GM12878 (cell line): Measurements from ENCODE around the gene SLC25A29. TPM values are rescaled to one million over a fixed set of nuclear protein-coding genes. Genes with fewer than 3 reads are reported as not detected.

ENCODE experiments used
- ATAC-seq: fragments of 200-7000 bp; cut with Tn5 transposase; 3 replicates; pipeline ENCODE4 v1.9.1; 2020; ENCODE audit warnings: mild to moderate bottlenecking, moderate library complexity
- BruUV-seq: library from RNA; stranded (reverse); fragments of 400-500 nt; replicated peaks from 2 replicates; lab custom pipeline; 2021; lab: Mats Ljungman, UMichigan
- CTCF ChIA-PET: fragments of 300-600 bp; sonication (Branson Sonifier 250); formaldehyde crosslinking; extraction: SDS; loops from one replicate; lab custom pipeline; 2021; ENCODE audit warnings: inconsistent platforms; lab: Yijun Ruan, JAX
- POLR2A ChIA-PET: fragments of 350-600 bp; formaldehyde crosslinking; extraction: SDS; loops from one replicate; lab custom pipeline; 2021; ENCODE audit warnings: inconsistent platforms; lab: Charles Lee
- RAD21 ChIA-PET: fragments of 300-600 bp; sonication (Branson Sonifier 250); formaldehyde crosslinking; loops from one replicate; lab custom pipeline; 2023; ENCODE audit warnings: antibody characterized with exemption; ENCODE audit not compliant: unreplicated experiment; lab: Charles Lee
- SMC1A ChIA-PET: fragments of 300-600 bp; sonication (Branson Sonifier 250); formaldehyde crosslinking; loops from one replicate; lab custom pipeline; 2023; ENCODE audit not compliant: unreplicated experiment, uncharacterized antibody; lab: Charles Lee
- DNase-seq: peaks from one replicate; pipeline ENCODE4 v3.0.0-alpha.2; 2011; ENCODE audit warnings: low read depth, low spot score
- FAIRE-seq: peaks from 3 replicates; lab custom pipeline; 2011; peaks lifted over from hg19 to GRCh38; lab: Jason Lieb, UNC
- H2AFZ ChIP-seq: 2 replicates; pipeline ENCODE4 v1.6.0; 2011; ENCODE audit warnings: low read depth, low read length, control low read depth; ENCODE audit not compliant: control insufficient read depth
- H3K27ac ChIP-seq: 2 replicates; pipeline ENCODE4 v1.5.1; 2011; ENCODE audit warnings: control low read depth; ENCODE audit not compliant: control insufficient read depth, insufficient read depth
- H3K27me3 ChIP-seq, 2 experiments: replicated peaks in 1 of 2; 2 replicates each; pipeline versions ENCODE4 v1.6.0 to v1.6.1; 2011; ENCODE audit warnings: low read length in 1 of 2; ENCODE audit not compliant: control insufficient read depth in 2 of 2, insufficient read depth in 2 of 2
- H3K36me3 ChIP-seq, 2 experiments: 2 replicates each; pipeline ENCODE4 v1.5.1; 2011; ENCODE audit warnings: low read length in 1 of 2; ENCODE audit not compliant: control insufficient read depth in 2 of 2, insufficient read depth in 2 of 2
- H3K4me1 ChIP-seq: 2 replicates; pipeline ENCODE4 v1.6.1; 2011; ENCODE audit warnings: mild to moderate bottlenecking, low read length, moderate library complexity, mixed read lengths; ENCODE audit not compliant: control insufficient read depth, insufficient read depth
- H3K4me2 ChIP-seq: 2 replicates; pipeline ENCODE4 v1.6.0; 2011; ENCODE audit warnings: control low read depth; ENCODE audit not compliant: control insufficient read depth, insufficient read depth
- H3K4me3 ChIP-seq: fragments of 200-600 bp; sonication (generic); 2 replicates; pipeline ENCODE4 v1.5.1; 2016
- H3K79me2 ChIP-seq: 2 replicates; pipeline ENCODE4 v1.6.0; 2011; ENCODE audit warnings: low read length; ENCODE audit not compliant: control insufficient read depth, insufficient read depth
- H3K9ac ChIP-seq: 2 replicates; pipeline ENCODE4 v1.8.0; 2011; ENCODE audit warnings: low read length, control low read depth, mixed read lengths; ENCODE audit not compliant: control insufficient read depth, insufficient read depth
- H3K9me3 ChIP-seq: replicated peaks from 3 replicates; pipeline ENCODE4 v1.5.1; 2011; ENCODE audit warnings: mild to moderate bottlenecking, low read length; ENCODE audit not compliant: control insufficient read depth, insufficient read depth
- H4K20me1 ChIP-seq: 2 replicates; pipeline ENCODE4 v1.6.0; 2011; ENCODE audit not compliant: control insufficient read depth, insufficient read depth
- CEBPB ChIP-seq, 2 experiments: fragments of 150-350 bp in 1 of 2; IDR thresholded peaks; 2 replicates each; pipeline ENCODE4 v1.6.1; 2012 to 2014; ENCODE audit warnings: low read depth in 2 of 2, low read length in 2 of 2, borderline replicate concordance in 1 of 2, inconsistent platforms in 1 of 2
- E2F8 ChIP-seq: fragments of 450-650 bp; IDR thresholded peaks from 2 replicates; pipeline ENCODE4 v1.6.1; 2018; ENCODE audit warnings: mild to moderate bottlenecking, low read depth, moderate library complexity; ENCODE audit not compliant: partially characterized antibody
- EED ChIP-seq: sonication (generic); IDR thresholded peaks from 2 replicates; pipeline ENCODE4 v1.6.1; 2016; ENCODE audit warnings: antibody characterized with exemption, low read depth
- EP300 ChIP-seq, 2 experiments: fragments of 150-350 bp in 1 of 2; IDR thresholded peaks; 2 replicates each; pipeline ENCODE4 v1.6.1; 2011 to 2012; ENCODE audit warnings: low read depth in 2 of 2, low read length in 2 of 2, borderline replicate concordance in 1 of 2, improper control_type of control experiment in 1 of 2, inconsistent platforms in 1 of 2; ENCODE audit not compliant: control insufficient read depth in 1 of 2
- MLLT1 ChIP-seq: fragments of 450-650 bp; IDR thresholded peaks from 2 replicates; pipeline ENCODE4 v1.6.1; 2016; ENCODE audit warnings: mild to moderate bottlenecking
- NR2C1 ChIP-seq: fragments of 450-650 bp; IDR thresholded peaks from 2 replicates; pipeline ENCODE4 v1.6.1; 2017; ENCODE audit warnings: antibody characterized with exemption, mild to moderate bottlenecking, moderate library complexity
- PAX5 ChIP-seq: IDR thresholded peaks from 2 replicates; pipeline ENCODE4 v1.6.1; 2011; ENCODE audit warnings: low read depth, low read length, borderline replicate concordance
- PML ChIP-seq: IDR thresholded peaks from 2 replicates; pipeline ENCODE4 v1.6.1; 2012; ENCODE audit warnings: low read length, inconsistent platforms
- ZBTB40 ChIP-seq: fragments of 450-650 bp; IDR thresholded peaks from 2 replicates; pipeline ENCODE4 v1.6.1; 2016; ENCODE audit warnings: mild to moderate bottlenecking, moderate library complexity, borderline replicate concordance
- ZNF24 ChIP-seq: fragments of 450-650 bp; IDR thresholded peaks from 2 replicates; pipeline ENCODE4 v1.6.1; 2017; ENCODE audit warnings: antibody characterized with exemption, mild to moderate bottlenecking
- WGBS: methylation state at CpG from one replicate; pipeline ENCODE4 v1.1.6; 2016; ENCODE audit warnings: low lambda C conversion rate; ENCODE audit not compliant: insufficient replicate concordance, insufficient coverage; ENCODE audit errors: missing lambda C conversion rate; 5-methylcytosine and 5-hydroxymethylcytosine counted together
- in situ Hi-C: fragments of 300-500 bp; cut with MboI; formaldehyde crosslinking; loops from 9 replicates; pipeline ENCODE4 v1.14.3; 2018; ENCODE audit warnings: mixed read lengths
- intact Hi-C: fragments of 100-400 bp; cut with micrococcal nuclease; formaldehyde crosslinking; loops from one replicate; pipeline ENCODE4 v1.14.2; 2022; ENCODE audit not compliant: unreplicated experiment
- polyA plus RNA-seq, 11 experiments: library from polyadenylated mRNA; depleted of rRNA in 4 of 11; unstranded in 6 of 11; stranded (reverse) in 5 of 11; fragments of >200 nt; fragmentation: Nextera tagmentation in 4 of 11; fragmentation: Illumina TruSeq in 1 of 11; extraction: Ambion mirVana in 4 of 11; extraction: Trizol in 1 of 11; gene quantifications; 1 replicate in 1 of 11; 2 replicates in 10 of 11; pipeline versions ENCODE4 v1.2.1 to v1.2.3, GENCODE V29; 2011 to 2016; ENCODE audit warnings: inconsistent platforms in 2 of 11, missing spikeins in 2 of 11, low read depth in 1 of 11
- total RNA-seq, 4 experiments: library from RNA; depleted of rRNA in 3 of 4; stranded (reverse); fragments of >200 nt in 3 of 4; fragmentation: Illumina TruSeq in 1 of 4; extraction: Trizol in 1 of 4; gene quantifications; 2 replicates each; pipeline versions ENCODE4 v1.2.1 to v1.2.3, GENCODE V29; 2013 to 2021

The SLC25A29 gene
- total and polyA plus RNA-seq, 10 of the 15 experiments (the other 5 are each of a cell fraction or from before 2014, with no cell fraction given) = 0.42 to 13.3 (median 4.0) TPM; not detected in 1

GRCh38 chr14:100263141-100263540 lies 43.1 kb downstream of the SLC25A29 start (continued):
- TF ChIP-seq EP300 (IDR thresholded peaks at IDR 0.05; ENCODE audit: borderline replicate concordance in 1 of 2, control insufficient read depth in 1 of 2, low read depth in 2 of 2, low read length in 2 of 2) (no peak), ZNF24 (no peak), MLLT1 (no peak), NR2C1 (no peak), PML (no peak), E2F8 (no peak), PAX5 (no peak)
- TF ChIP-seq, all 136 proteins: peak for 0

GRCh38 chr14:100262545-100262944 lies 43.7 kb downstream of the SLC25A29 start:
- Histone ChIP-seq H3K27ac (no peak overlapping the region), H3K27me3 (no peaks in the 10 kb centered on the region), H2AFZ (no peak overlapping the region), H3K4me1 (peaks cover 35% of the 10 kb centered on the region), H3K79me2 (peaks cover 73% of the 10 kb centered on the region), H3K9ac (no peak overlapping the region), H4K20me1 (peaks cover 8% of the 10 kb centered on the region), H3K4me3 (no peak overlapping the region), H3K36me3 (peaks cover 14 to 19% of the 10 kb centered on the region in 2 experiments), H3K9me3 (no peaks in the 10 kb centered on the region; the same call in 2 of the 3 replicates), H3K4me2 (no peak overlapping the region)
- DNase-seq (no peak), FAIRE-seq (no peak), ATAC-seq (no peak)
- TF ChIP-seq CEBPB (IDR thresholded peaks at IDR 0.05; ENCODE audit: borderline replicate concordance in 1 of 2, low read depth in 2 of 2, low read length in 2 of 2) = no peak
- TF ChIP-seq ZBTB40 = no peak
- no peak for TF ChIP-seq EED
- in situ Hi-C loops = no loop called here
- WGBS = 20% methylated on average over 5 of the region's 5 CpGs
- SMC1A ChIA-PET = interaction anchor here (1.3 to 1.4 kb wide), 3 partner anchors 9 to 14 kb away, joined by 3 to 6 read pairs (median 4); no protein-coding TSS in a partner anchor
- RAD21 ChIA-PET = interaction anchor here (1.3 kb wide), 1 partner anchor 23 kb away, joined by 3 read pairs; no protein-coding TSS in a partner anchor
- intact Hi-C loops = no loop called here
- POLR2A ChIA-PET = interaction anchor here (0.6 to 0.7 kb wide), 3 partner anchors 33 to 1810 kb away, joined by 3 to 4 read pairs (median 3); partner anchors contain the start of gene CCNK
- CTCF ChIA-PET = interaction anchor here (0.9 to 1.4 kb wide), 4 partner anchors 10 to 22 kb away, joined by 3 to 4 read pairs (median 4); no protein-coding TSS in a partner anchor
- BruUV-seq = no TSS peak
